ENCODE results near the gene CYP2C18.

DNA sequence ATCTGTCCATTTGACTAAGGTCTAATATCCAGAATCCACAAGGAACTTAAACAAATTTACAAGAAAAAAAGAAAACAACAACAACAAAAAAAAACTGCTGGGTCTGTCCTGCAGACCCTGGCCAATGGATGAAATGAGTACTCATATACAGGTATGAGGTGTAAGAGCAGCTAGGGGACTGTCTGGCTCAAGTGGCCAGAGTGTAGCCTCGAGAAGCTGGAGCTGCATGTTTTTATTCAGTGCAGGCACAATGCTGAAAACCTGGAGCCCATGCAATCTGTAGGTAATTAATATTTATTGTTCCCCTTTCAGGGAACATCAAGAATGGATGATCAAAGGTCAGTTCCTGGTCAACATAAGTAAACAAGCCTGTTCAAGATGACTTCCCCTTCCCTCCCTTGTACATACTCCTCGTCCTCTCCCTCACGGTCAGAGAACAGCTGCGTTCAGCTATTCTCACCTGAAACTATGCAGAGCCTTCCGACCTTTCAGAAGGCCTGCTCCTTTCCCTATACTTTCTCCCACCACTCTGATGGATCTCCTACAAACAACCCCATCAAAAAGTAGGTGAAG lies 94.4 kb downstream of the CYP2C18 start:
- TF ChIP-seq CTCF (IDR thresholded peaks at IDR 0.05; ENCODE audit: insufficient read depth, low read length, poor library complexity, severe bottlenecking) (no peak), EZH2phosphoT487 (conservative IDR thresholded peaks at IDR 0.05; ENCODE audit: low read length) (no peak)

Measured in SU-DHL-6 (cell line).